Measurements from ENCODE around the gene IQCE.

The IQCE gene

DNA sequence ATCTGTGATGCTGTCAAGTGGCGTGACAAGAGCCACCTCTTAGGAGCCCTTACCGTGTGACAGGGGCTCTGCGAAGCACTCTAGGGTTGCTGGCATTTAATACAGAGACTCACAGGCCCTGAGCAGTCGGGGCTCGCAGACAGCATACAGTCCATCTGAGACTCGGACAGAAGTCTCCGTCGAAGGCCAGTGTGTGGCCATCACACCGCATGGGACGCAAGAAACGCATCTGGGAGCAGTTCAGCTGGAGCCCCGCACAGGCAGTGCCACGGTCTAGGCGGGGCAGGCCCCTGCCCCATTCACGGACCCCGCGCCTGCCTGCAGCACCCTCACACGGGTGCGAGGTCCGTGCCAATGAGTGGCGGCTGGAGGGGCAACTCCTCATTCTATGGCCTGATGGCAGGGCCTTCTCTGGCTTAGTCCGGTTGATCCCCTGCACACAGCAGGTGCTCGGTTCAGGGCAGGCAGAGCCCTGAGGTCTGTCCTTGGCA, 33.6 kb downstream of the IQCE start:
- Histone ChIP-seq H3K27me3 (replicated peaks; ENCODE audit: control insufficient read depth, insufficient read depth, low read length) (no peaks in the 10 kb centered on the region), H3K36me3 (ENCODE audit: control insufficient read depth, insufficient read depth, low read length) (no peaks in the 10 kb centered on the region; the same call in 1 of the 2 replicates), H3K4me3 (replicated peaks; ENCODE audit: low read depth, low read length) (no peak overlapping the region)
- no peak for TF ChIP-seq CTCF (IDR thresholded peaks at IDR 0.05; ENCODE audit: insufficient read depth, low read length, poor library complexity, severe bottlenecking)
- DNase-seq (ENCODE audit: extremely low read depth, insufficient read length), result no peak

- Histone ChIP-seq H3K36me3 (ENCODE audit: control insufficient read depth, insufficient read depth, low read length) (no peaks in the 10 kb centered on the region), H3K27me3 (replicated peaks; ENCODE audit: control insufficient read depth, insufficient read depth, low read length) (no peaks in the 10 kb centered on the region), H3K4me3 (replicated peaks; ENCODE audit: low read depth, low read length) (no peak overlapping the region)
- DNase-seq (ENCODE audit: extremely low read depth, insufficient read length), result no peak
- TF ChIP-seq CTCF (IDR thresholded peaks at IDR 0.05; ENCODE audit: insufficient read depth, low read length, poor library complexity, severe bottlenecking), result no peak
Measured at GRCh38 chr7:2593036-2593727, 34.4 kb downstream of the IQCE start.

DNA sequence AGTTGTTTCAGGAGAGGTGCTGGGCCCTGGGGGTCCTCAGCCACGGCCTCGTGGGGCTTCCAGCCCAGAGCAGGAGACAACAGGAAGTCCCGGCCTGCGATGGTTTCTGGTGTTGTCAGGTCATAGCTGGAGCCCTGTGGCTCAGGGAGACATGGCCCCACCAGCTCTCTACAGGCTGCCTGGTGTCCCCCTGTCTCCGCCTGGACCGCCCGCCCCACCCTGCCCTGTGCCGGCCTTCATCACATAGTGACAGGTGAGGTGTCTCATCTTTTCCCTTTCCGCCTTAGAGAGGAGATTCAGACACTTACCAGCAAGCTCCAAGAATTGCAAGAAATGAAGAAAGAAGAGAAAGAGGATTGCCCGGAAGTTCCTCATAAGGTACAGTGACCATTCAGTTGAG, 35.8 kb downstream of the IQCE start:
- TF ChIP-seq CTCF (IDR thresholded peaks at IDR 0.05; ENCODE audit: insufficient read depth, low read length, poor library complexity, severe bottlenecking), result no peak
- DNase-seq (ENCODE audit: extremely low read depth, insufficient read length), result no peak
- Histone ChIP-seq H3K27me3 (replicated peaks; ENCODE audit: control insufficient read depth, insufficient read depth, low read length) (no peaks in the 10 kb centered on the region), H3K36me3 (ENCODE audit: control insufficient read depth, insufficient read depth, low read length) (no peaks in the 10 kb centered on the region), H3K4me3 (replicated peaks; ENCODE audit: low read depth, low read length) (no peak overlapping the region)

DNA sequence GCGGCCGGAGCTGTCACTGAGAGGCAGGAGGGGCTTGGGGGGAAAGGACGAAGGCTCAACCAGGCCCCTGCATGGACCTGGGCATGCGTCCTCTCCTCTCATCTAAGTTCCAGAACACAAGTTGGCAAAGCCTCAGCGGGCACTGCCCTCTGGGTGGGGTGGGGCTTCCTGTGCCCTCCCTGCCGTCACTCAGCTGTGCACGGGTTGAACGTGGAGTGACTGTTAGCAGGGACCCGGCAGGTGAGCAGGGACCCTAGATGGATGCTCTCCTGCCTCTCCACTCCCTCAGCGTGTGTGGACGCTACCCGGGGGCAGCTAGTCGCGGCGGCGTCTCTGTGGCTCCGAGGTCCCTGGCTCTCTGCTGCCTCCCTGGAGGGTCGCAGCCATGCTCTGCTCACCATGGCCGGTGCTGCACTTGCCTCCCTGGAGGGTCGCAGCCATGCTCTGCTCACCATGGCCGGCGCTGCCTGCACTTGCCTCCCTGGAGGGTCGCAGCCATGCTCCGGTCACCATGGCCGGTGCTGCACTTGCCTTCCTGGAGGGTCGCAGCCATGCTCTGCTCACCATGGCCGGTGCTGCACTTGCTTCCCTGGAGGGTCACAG, 36.6 kb downstream of the IQCE start:
- DNase-seq (ENCODE audit: extremely low read depth, insufficient read length), result no peak
- Histone ChIP-seq H3K36me3 (ENCODE audit: control insufficient read depth, insufficient read depth, low read length) (no peaks in the 10 kb centered on the region; the same call in 1 of the 2 replicates), H3K4me3 (replicated peaks; ENCODE audit: low read depth, low read length) (no peak overlapping the region), H3K27me3 (replicated peaks; ENCODE audit: control insufficient read depth, insufficient read depth, low read length) (no peaks in the 10 kb centered on the region)
- TF ChIP-seq CTCF (IDR thresholded peaks at IDR 0.05; ENCODE audit: insufficient read depth, low read length, poor library complexity, severe bottlenecking), result no peak

DNA sequence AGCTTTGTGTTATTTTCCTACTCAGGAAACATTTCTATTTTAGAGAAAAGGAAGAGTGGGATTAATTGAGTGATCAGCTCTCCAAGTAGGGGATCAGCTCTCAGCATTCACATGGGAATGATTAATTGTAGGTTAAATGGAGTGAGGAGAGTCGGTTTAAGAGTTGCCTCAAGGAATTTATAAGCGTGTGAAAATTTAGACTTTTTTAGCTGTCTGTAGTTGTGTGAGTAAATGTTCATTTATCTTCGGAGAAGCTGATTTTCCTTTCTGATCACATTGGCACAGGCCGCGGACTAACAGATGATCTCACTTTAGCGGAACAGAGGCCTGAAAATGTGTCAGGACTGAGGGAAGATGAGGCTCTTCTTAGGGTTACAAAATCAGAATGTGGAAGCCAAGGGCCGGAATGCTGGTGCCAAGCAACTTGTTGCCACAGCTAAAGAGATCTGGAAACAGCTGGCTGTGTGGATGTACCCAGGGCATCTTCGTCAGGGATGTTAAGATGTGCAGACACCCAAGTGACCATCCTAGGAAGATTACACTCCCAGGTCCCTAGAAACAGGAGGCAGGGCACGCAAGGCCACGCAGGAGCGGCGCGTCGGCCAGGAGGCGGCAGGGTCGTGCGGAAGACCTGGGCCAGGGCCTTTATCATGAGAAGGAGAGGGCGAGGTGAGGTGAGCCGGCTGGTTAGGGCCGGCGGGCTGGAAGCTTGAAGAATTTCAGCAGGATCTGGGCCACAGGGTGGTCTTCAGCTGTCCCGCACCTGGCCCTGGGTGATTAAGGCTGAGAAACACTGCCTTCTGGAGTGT, 37.9 kb downstream of the IQCE start:
- no peak overlapping the region for H3K4me3 ChIP-seq (replicated peaks; ENCODE audit: low read depth, low read length)
- DNase-seq (ENCODE audit: extremely low read depth, insufficient read length), result no peak
- TF ChIP-seq CTCF (IDR thresholded peaks at IDR 0.05; ENCODE audit: insufficient read depth, low read length, poor library complexity, severe bottlenecking), result no peak
- no peaks in the 10 kb centered on the region for H3K27me3 ChIP-seq (replicated peaks; ENCODE audit: control insufficient read depth, insufficient read depth, low read length)
- no peaks in the 10 kb centered on the region; the same call in 1 of the 2 replicates for H3K36me3 ChIP-seq (ENCODE audit: control insufficient read depth, insufficient read depth, low read length)

Data from GM06990 (cell line).